Measurements from ENCODE around the gene LRMDA. TPM values are rescaled to one million over a fixed set of nuclear protein-coding genes. Genes with fewer than 3 reads are reported as not detected.
A peak's percentile ranks its signal among the peaks of the same experiment; 100 is the strongest.

The LRMDA gene
- total RNA-seq, 2 donors from 2014 or later, result 12.2 to 25.4 TPM

DNA sequence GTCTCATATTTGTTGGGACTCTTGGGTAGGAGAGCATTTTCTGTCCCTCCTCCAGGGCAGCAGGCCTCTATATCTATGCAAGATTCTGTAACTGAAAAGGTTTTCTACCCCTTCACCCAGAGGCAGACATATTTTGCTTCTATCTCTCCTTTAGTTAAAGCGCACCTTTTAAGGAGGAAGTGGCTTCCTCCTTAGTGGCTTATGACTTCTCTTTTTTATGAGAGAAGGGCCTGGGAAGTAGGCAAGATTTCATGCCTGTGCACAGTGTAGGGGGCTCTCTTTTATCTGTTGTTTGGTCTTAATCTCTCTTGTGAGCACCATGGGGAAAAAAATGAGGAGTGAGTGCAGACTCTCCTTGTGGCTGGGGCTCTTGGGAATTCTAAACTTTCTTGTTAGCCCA is 122.1 kb downstream of the LRMDA start:
- Histone ChIP-seq H3K9me3 (no peaks in the 10 kb centered on the region), H3K27me3 (no peaks in the 10 kb centered on the region), H3K36me3 (replicated peaks in 1 of 2; ENCODE audit: insufficient read depth in 1 of 2, low read depth in 2 of 2) (no peaks in the 10 kb centered on the region), H3K27ac (no peak overlapping the region), H3K4me1 (no peaks in the 10 kb centered on the region), H3K4me3 (no peak overlapping the region)
- WGBS, 2 donors, result 82 to 100% methylated on average over 1 of the region's 1 CpG
- ATAC-seq, result no peak
- TF ChIP-seq POLR2A (IDR thresholded peaks at IDR 0.05), result no peak
- TF ChIP-seq, protein P1, sequence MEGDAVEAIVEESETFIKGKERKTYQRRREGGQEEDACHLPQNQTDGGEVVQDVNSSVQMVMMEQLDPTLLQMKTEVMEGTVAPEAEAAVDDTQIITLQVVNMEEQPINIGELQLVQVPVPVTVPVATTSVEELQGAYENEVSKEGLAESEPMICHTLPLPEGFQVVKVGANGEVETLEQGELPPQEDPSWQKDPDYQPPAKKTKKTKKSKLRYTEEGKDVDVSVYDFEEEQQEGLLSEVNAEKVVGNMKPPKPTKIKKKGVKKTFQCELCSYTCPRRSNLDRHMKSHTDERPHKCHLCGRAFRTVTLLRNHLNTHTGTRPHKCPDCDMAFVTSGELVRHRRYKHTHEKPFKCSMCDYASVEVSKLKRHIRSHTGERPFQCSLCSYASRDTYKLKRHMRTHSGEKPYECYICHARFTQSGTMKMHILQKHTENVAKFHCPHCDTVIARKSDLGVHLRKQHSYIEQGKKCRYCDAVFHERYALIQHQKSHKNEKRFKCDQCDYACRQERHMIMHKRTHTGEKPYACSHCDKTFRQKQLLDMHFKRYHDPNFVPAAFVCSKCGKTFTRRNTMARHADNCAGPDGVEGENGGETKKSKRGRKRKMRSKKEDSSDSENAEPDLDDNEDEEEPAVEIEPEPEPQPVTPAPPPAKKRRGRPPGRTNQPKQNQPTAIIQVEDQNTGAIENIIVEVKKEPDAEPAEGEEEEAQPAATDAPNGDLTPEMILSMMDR (IDR thresholded peaks at IDR 0.05), result no peak
- no peak for DNase-seq
- intact Hi-C loops (cut with DNase I), result no loop called here

DNA sequence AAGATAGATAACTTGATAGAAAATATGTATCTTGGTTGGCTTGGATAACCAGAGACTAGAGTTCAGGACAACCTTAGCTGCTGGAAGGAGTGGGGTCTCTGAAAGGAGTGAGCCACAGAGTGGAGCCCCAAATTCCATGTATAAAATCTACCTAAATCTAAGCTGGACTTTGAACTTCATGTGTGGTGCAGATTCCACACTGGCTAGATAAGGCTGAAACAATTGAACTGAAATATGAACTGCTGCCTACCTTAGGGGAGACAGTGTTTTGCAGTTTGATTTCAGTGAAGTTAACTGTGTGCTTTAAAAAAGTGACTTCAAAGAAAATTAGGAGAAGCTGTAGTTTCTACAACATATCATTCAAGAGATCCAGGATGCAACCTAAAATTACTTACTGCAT is 123.9 kb downstream of the LRMDA start:
- no peak for DNase-seq
- no peak for TF ChIP-seq POLR2A (IDR thresholded peaks at IDR 0.05)
- TF ChIP-seq, protein P1 (IDR thresholded peaks at IDR 0.05), result no peak
- ATAC-seq, result no peak
- Histone ChIP-seq H3K27me3 (no peaks in the 10 kb centered on the region), H3K4me1 (no peaks in the 10 kb centered on the region), H3K36me3 (replicated peaks in 1 of 2; ENCODE audit: insufficient read depth in 1 of 2, low read depth in 2 of 2) (no peaks in the 10 kb centered on the region), H3K27ac (no peak overlapping the region), H3K9me3 (no peaks in the 10 kb centered on the region), H3K4me3 (no peak overlapping the region)
- intact Hi-C loops (cut with DNase I), result no loop called here

DNA sequence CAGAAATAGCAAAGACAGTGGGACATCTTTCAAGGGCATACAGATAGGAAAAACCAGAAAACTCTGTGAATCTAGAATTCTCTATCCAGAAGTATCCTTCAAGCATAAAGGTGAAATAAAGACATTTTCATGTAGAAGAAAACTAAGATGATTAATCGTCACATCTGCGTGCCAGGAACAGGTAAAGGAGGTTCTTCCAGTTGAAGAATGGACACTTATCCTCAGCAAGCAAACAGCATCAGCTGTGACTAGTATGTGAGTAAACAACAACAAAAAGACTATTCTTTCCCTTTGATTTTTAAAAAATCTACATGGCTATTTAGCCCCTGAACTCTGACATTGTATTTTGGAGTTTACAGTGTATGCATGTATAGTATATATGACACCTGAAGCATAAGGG is 124.9 kb downstream of the LRMDA start:
- DNase-seq (no peak), ATAC-seq (no peak)
- no peak overlapping the region for H3K27ac ChIP-seq
- H3K36me3 ChIP-seq (replicated peaks in 1 of 2; ENCODE audit: insufficient read depth in 1 of 2, low read depth in 2 of 2), result no peaks in the 10 kb centered on the region
- WGBS, 2 donors, result 47 to 98% methylated on average over 2 of the region's 2 CpGs
- TF ChIP-seq POLR2A (IDR thresholded peaks at IDR 0.05), result no peak
- TF ChIP-seq, protein P1 (IDR thresholded peaks at IDR 0.05), result no peak
- H3K27me3 ChIP-seq, result no peaks in the 10 kb centered on the region
- no peaks in the 10 kb centered on the region for H3K9me3 ChIP-seq
- H3K4me1 ChIP-seq, result no peaks in the 10 kb centered on the region
- intact Hi-C loops (cut with DNase I), result no loop called here
- H3K4me3 ChIP-seq, result no peak overlapping the region

DNA sequence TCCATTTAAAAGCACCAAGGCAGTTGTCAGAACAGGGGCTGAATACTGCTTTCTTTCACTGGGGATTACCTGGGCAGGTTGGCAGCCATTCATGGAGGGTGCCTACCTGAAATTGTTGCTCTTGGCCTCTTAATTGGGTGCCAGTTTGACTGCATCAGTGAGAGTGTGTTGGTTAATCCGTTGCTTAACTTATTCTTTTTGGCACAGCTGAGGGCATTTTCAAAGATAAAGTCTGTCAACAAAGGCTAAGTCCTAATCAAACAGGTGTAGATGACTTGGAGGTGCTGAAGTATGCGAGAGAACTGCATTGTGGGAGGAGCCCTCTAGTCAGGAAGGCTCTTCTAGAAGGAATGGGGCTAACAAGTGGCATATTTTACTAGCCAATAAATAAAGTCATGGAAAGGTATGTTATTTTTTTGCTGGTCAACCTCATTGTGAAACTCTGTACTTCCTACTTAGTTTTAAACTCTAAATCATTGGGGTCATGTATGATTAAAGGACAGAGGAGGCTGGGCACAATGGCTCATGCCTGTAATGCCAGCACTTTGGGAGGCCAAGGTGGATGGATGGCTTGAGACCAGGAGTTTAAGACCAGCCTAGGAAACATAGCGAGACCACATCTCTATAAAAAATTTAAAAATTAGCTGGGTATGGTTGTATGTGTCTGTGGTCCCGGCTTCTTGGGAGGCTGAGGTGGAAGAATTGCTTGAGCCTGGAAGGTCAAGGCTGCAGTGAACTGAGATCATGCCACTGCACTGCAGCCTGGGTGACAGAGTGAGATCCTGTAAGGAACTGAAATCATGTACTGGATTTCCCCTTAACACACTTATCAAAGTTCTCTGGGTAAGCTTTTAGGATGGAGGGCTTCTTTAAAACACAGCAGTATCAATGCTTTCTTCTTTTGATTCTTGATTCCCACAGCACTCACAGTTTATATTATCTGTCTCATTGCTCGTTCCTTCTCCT is 134.1 kb downstream of the LRMDA start:
- Histone ChIP-seq H3K4me1 (peaks cover 25% of the 10 kb centered on the region), H3K27me3 (no peaks in the 10 kb centered on the region), H3K36me3 (replicated peaks in 1 of 2; ENCODE audit: insufficient read depth in 1 of 2, low read depth in 2 of 2) (no peaks in the 10 kb centered on the region), H3K9me3 (no peaks in the 10 kb centered on the region), H3K4me3 (no peak overlapping the region), H3K27ac (no peak overlapping the region)
- DNase-seq (peak; percentile 33 to 76 (median 56)), ATAC-seq (peak; percentile 97)
- intact Hi-C loops (cut with DNase I), result no loop called here
- WGBS, 2 donors, result 65 to 67% methylated on average over 5 of the region's 5 CpGs
- no peak for TF ChIP-seq POLR2A (IDR thresholded peaks at IDR 0.05)
- TF ChIP-seq, protein P1 (IDR thresholded peaks at IDR 0.05), result no peak

Measured in body of pancreas (tissue), 4 donors.